ENCODE results near the gene SPACA7. TPM values are rescaled to one million over a fixed set of nuclear protein-coding genes. Genes with fewer than 3 reads are reported as not detected.

The SPACA7 gene
- total and polyA plus RNA-seq, 4 donors: not detected

DNA sequence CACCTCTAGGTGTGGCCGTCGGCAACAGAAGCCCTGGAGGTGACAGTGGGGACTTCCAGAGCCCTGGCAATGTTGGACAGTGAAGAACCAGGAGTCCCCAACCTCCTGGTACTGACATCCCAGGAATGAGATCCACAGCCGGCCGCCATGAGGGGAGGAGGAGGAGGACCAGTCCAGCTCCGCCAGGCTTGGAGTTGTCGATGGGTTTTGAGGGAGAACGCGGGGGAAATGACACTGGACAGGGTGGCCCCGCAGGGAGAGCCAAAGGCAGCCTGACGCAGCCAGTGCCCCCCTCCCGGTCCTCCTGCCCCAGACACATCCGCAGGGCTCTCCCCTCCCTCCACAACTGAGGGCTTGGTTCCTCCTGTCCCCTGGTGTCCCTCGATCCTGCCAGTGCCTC lies 57.9 kb downstream of the SPACA7 start:
- Histone ChIP-seq H3K27me3 (ENCODE audit: control insufficient read depth in 4 of 4, insufficient read depth in 4 of 4, low read length in 3 of 4) (no peaks in the 10 kb centered on the region), H3K9ac (ENCODE audit: low read depth in 1 of 2, low read length in 2 of 2) (no peak overlapping the region), H3K9me3 (ENCODE audit: control insufficient read depth in 4 of 4, low read length in 3 of 4) (peaks cover 0 to 6% (median 2%) of the 10 kb centered on the region in 4 donors), H3K36me3 (ENCODE audit: control insufficient read depth in 4 of 4, insufficient read depth in 3 of 4, low read depth in 1 of 4, low read length in 3 of 4) (peaks cover 0 to 2% (median 0%) of the 10 kb centered on the region in 4 donors), H3K4me1 (ENCODE audit: control insufficient read depth in 4 of 4, insufficient read depth in 4 of 4, low read length in 3 of 4) (no peaks in the 10 kb centered on the region), H3K27ac (ENCODE audit: low read depth in 1 of 2, low read length in 2 of 2) (no peak overlapping the region), H3K4me3 (ENCODE audit: low read depth in 1 of 3, low read length in 3 of 3) (no peak overlapping the region)
- WGBS: 93% methylated on average over 13 of the region's 13 CpGs
- no peak for DNase-seq (ENCODE audit: low spot score)
- TF ChIP-seq EGR1 (IDR thresholded peaks at IDR 0.05; ENCODE audit: low read depth in 2 of 2) (no peak), FOXA2 (IDR thresholded peaks at IDR 0.05) (no peak)

DNA sequence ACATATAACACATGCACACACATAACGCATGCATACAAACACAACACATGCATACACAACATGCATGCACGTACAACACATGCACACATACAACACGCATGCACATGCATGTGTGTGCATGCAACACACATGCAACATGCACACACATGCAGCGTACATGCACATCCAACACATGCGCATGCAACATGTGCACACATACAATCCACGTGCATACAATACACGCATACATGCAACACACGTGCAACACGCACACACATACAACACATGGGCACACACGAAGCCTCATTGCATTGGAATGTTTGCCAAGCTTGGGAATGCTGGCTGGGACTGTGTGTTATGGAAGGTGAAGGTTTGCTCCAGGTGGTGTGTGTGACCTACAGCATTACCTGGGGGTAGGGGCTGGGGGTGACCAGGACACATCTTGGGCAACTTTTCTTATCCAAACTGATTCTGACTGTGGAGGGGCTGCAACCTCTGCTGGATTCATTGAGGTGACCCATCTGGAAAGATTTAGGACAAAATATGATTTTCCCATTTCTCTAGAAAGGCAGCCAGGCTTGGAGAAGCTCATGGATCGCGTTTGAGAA lies 58.9 kb downstream of the SPACA7 start:
- no peak for TF ChIP-seq HNF4G (IDR thresholded peaks at IDR 0.05)
- no peak for TF ChIP-seq JUND (IDR thresholded peaks at IDR 0.05)
- TF ChIP-seq FOXA2 (IDR thresholded peaks at IDR 0.05): no peak
- TF ChIP-seq, protein P1, sequence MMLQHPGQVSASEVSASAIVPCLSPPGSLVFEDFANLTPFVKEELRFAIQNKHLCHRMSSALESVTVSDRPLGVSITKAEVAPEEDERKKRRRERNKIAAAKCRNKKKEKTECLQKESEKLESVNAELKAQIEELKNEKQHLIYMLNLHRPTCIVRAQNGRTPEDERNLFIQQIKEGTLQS (IDR thresholded peaks at IDR 0.05): no peak
- TF ChIP-seq, protein P2, sequence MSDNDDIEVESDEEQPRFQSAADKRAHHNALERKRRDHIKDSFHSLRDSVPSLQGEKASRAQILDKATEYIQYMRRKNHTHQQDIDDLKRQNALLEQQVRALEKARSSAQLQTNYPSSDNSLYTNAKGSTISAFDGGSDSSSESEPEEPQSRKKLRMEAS (IDR thresholded peaks at IDR 0.05): no peak
- TF ChIP-seq HNF4A (conservative IDR thresholded peaks at IDR 0.05): no peak
- TF ChIP-seq, protein P3, sequence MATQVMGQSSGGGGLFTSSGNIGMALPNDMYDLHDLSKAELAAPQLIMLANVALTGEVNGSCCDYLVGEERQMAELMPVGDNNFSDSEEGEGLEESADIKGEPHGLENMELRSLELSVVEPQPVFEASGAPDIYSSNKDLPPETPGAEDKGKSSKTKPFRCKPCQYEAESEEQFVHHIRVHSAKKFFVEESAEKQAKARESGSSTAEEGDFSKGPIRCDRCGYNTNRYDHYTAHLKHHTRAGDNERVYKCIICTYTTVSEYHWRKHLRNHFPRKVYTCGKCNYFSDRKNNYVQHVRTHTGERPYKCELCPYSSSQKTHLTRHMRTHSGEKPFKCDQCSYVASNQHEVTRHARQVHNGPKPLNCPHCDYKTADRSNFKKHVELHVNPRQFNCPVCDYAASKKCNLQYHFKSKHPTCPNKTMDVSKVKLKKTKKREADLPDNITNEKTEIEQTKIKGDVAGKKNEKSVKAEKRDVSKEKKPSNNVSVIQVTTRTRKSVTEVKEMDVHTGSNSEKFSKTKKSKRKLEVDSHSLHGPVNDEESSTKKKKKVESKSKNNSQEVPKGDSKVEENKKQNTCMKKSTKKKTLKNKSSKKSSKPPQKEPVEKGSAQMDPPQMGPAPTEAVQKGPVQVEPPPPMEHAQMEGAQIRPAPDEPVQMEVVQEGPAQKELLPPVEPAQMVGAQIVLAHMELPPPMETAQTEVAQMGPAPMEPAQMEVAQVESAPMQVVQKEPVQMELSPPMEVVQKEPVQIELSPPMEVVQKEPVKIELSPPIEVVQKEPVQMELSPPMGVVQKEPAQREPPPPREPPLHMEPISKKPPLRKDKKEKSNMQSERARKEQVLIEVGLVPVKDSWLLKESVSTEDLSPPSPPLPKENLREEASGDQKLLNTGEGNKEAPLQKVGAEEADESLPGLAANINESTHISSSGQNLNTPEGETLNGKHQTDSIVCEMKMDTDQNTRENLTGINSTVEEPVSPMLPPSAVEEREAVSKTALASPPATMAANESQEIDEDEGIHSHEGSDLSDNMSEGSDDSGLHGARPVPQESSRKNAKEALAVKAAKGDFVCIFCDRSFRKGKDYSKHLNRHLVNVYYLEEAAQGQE (IDR thresholded peaks at IDR 0.05): no peak
- TF ChIP-seq TAF1 (conservative IDR thresholded peaks at IDR 0.05): no peak
- TF ChIP-seq, protein P4, sequence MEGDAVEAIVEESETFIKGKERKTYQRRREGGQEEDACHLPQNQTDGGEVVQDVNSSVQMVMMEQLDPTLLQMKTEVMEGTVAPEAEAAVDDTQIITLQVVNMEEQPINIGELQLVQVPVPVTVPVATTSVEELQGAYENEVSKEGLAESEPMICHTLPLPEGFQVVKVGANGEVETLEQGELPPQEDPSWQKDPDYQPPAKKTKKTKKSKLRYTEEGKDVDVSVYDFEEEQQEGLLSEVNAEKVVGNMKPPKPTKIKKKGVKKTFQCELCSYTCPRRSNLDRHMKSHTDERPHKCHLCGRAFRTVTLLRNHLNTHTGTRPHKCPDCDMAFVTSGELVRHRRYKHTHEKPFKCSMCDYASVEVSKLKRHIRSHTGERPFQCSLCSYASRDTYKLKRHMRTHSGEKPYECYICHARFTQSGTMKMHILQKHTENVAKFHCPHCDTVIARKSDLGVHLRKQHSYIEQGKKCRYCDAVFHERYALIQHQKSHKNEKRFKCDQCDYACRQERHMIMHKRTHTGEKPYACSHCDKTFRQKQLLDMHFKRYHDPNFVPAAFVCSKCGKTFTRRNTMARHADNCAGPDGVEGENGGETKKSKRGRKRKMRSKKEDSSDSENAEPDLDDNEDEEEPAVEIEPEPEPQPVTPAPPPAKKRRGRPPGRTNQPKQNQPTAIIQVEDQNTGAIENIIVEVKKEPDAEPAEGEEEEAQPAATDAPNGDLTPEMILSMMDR (IDR thresholded peaks at IDR 0.05; ENCODE audit: low read depth, low read length, missing input control): no peak
- no peak for TF ChIP-seq GABPA (IDR thresholded peaks at IDR 0.05 in 1 of 2, conservative IDR thresholded peaks at IDR 0.05 in 1 of 2)
- no peak for TF ChIP-seq RXRA (IDR thresholded peaks at IDR 0.05)
- no peak for TF ChIP-seq FOXA1 (IDR thresholded peaks at IDR 0.05)
- TF ChIP-seq YY1 (IDR thresholded peaks at IDR 0.05): no peak
- TF ChIP-seq, protein P5, sequence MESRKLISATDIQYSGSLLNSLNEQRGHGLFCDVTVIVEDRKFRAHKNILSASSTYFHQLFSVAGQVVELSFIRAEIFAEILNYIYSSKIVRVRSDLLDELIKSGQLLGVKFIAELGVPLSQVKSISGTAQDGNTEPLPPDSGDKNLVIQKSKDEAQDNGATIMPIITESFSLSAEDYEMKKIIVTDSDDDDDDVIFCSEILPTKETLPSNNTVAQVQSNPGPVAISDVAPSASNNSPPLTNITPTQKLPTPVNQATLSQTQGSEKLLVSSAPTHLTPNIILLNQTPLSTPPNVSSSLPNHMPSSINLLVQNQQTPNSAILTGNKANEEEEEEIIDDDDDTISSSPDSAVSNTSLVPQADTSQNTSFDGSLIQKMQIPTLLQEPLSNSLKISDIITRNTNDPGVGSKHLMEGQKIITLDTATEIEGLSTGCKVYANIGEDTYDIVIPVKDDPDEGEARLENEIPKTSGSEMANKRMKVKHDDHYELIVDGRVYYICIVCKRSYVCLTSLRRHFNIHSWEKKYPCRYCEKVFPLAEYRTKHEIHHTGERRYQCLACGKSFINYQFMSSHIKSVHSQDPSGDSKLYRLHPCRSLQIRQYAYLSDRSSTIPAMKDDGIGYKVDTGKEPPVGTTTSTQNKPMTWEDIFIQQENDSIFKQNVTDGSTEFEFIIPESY (IDR thresholded peaks at IDR 0.05): no peak
- no peak for TF ChIP-seq SP1 (IDR thresholded peaks at IDR 0.05)
- TF ChIP-seq RAD21 (IDR thresholded peaks at IDR 0.05): no peak
- no peak for TF ChIP-seq EGR1 (IDR thresholded peaks at IDR 0.05; ENCODE audit: low read depth in 2 of 2)
- Histone ChIP-seq H3K4me1 (ENCODE audit: control insufficient read depth in 4 of 4, insufficient read depth in 4 of 4, low read length in 3 of 4) (no peaks in the 10 kb centered on the region), H3K27me3 (ENCODE audit: control insufficient read depth in 4 of 4, insufficient read depth in 4 of 4, low read length in 3 of 4) (no peaks in the 10 kb centered on the region), H3K27ac (ENCODE audit: low read depth in 1 of 2, low read length in 2 of 2) (no peak overlapping the region), H3K9me3 (ENCODE audit: control insufficient read depth in 4 of 4, low read length in 3 of 4) (peaks cover 0 to 6% (median 2%) of the 10 kb centered on the region in 4 donors), H3K9ac (ENCODE audit: low read depth in 1 of 2, low read length in 2 of 2) (no peak overlapping the region), H3K4me3 (ENCODE audit: low read depth in 1 of 3, low read length in 3 of 3) (no peak overlapping the region), H3K36me3 (ENCODE audit: control insufficient read depth in 4 of 4, insufficient read depth in 3 of 4, low read depth in 1 of 4, low read length in 3 of 4) (peaks cover 0 to 2% (median 0%) of the 10 kb centered on the region in 4 donors)
- WGBS: 90% methylated on average over 12 of the region's 12 CpGs
- no peak for DNase-seq (ENCODE audit: low spot score)
